NCI-H1436 treated with DMSO at 0.1 percent for 48 hours (cell line): ENCODE measurements around the gene GGCX.
"Not testable (repeated sequence)": the region's sequence is repeated elsewhere in the genome, so short reads cannot be mapped to it uniquely, and the experiment has no call there.

Source experiments
- DNase-seq: peaks from one replicate; lab custom pipeline; 2025; lab: John Stamatoyannopoulos, UW

Gene GGCX

GRCh38 chr2:85575739-85576138, 14.4 kb upstream of the GGCX start:
- DNase-seq: no peak

DNA sequence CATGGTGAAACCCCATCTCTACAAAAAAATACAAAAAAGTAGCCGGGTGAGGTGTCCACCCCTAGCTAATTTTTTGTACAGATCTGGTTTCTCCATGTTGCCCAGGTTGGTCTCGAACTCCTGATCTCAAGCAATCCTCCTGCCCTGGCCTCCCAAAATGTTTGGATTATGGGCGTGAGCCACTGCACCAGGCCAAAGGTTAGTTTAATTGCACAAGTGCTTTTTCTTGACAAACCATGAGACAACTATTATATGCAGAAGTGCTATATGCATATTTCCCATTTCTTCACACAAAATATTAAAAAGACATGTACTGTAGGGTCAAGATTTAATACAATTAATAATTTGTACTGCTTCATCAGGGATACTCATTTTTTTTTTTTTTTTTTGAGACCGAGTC, 5.0 kb upstream of the GGCX start:
- no peak for DNase-seq

DNA sequence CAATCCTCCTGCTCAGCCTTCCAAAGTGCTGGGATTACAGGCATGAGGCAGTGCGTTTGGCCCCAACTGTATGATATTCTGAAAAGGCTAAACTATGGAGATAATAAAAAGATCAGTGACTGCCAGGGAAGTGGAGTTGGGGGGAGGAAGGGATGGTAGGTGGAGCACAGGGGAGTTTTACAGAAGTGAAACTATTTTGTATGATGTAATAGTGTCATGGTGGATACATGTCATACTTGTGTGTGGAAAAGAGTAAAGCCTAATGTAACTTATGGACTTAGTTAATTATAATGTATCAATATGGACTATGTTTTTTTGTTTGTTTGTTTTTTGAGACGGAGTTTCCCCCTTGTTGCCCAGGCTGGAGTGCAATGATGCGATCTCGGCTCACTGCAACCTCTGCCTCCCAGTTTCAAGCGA, 2.9 kb upstream of the GGCX start:
- no peak for DNase-seq

GRCh38 chr2:85560812-85561279, 447 bp downstream of the GGCX start:
- DNase-seq: no peak

GRCh38 chr2:85560403-85560726, 928 bp downstream of the GGCX start:
- not testable (repeated sequence) for DNase-seq

DNA sequence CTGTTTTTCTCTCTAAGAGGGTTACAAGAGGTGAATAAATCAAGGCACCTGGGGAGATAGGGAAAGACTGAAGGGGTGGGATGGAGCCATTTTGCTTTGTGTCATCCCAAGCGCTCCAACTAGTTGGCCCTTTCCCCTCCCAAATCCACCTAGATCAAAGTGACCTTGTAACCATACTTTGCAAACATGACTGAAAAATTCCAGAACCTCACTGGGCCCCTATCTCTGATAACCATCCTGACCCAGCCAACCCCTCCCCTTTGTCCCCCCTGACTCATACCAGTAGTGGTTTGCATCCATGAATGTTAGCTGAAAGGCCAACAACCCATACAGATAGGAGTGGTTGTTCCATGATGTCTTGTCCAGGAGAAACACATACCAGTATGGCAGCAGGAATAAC, 3.1 kb downstream of the GGCX start:
- no peak for DNase-seq

GRCh38 chr2:85557130-85557529, 4.2 kb downstream of the GGCX start:
- DNase-seq: no peak

DNA sequence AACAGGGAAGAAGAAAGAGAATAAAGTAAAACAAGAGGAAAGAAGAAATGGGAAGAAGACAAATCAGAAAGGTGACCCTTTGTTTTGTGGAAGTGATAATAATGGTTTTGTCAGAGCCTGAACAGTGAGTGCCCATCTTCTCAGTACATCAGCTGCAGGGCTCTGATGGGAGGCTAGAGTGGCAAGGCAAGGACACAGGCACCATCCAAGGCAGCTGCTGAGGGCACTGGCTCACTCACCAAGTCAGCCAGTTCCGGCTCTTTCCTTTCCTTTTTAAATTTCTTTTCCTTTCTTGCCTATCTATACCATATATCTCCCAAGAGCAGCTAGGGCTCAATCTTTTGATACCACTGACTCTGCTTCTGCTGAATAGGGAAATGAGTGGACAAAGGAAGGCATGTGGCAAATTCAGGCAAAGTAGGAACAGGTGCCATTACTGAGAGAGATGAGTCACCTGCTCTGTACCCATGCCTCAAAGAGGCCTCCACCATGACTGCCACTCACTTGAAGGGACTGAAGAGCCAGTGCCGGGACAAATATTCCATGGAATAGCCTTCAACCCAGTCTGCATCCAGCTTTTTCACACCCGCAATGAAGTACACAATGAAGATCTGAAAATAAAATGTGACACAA, 6.2 kb downstream of the GGCX start:
- DNase-seq: no peak

GRCh38 chr2:85553184-85553583, 8.1 kb downstream of the GGCX start:
- no peak for DNase-seq

DNA sequence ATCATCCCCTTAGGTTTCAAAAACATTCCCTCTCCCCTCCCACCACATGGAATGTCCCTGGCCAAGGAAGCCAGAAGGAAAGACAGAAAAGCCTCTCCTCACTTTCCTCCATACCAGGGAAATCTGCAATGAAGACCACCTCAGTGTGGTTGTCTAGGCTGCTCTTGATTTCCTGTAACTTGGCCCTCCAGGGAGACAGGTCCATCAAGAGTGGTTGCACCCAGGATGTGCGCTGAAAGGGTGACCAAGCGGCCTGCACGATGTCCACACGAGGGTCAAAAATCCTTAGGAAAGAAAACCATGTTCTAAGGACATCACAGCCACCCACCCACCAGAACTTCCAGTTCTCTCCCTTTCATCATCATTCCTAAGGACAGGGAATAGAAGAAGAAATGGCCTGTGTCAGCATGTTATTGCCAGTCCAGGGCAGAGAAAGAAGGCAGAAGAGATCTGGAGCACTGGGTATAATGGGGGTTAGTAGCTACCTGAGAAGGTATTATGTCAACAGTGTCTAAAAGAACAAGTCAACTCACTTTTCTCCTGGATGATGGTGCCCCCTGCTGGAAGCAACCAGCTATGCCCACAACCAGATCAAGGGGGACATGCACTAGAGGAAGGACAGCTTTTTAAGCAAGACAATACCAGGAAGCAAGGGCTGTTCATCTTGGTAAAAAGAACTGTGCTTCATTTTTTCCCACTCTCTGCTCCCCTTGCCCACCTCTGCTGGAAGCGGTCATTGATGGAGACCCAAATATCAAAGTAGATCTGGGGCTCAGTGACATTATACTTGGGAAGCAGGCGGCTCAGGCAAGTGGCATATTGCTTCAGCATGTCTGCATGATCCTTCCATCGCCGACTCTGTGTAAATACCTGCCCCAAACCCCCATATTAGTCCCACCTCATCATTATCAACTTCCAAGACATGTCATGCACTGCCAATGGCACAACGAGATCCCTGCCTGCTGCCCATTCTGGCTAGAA, 9.3 kb downstream of the GGCX start:
- DNase-seq: peak; percentile 21

- no peak for DNase-seq
These were observed 10.8 kb downstream of the GGCX start for GRCh38 chr2:85550486-85550885.

DNA sequence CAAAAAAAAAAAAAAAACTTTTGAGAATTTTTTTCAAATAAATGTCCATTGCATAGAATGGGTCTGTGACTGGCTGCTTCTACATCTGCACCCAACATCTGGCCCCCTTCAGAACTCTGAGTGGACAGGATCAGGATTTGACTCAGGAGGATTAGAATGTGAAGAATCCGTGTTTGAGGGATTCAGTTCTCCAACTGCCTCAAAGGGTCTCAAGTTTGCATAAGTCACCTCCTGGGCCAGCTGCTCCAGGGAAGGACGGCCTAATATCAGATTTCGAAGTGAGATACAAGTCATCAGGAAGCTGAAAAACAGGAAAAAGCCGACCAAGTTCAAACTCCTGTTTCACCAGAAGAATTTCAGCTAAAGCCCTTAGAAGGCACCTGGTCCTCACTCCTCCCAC, 11.5 kb downstream of the GGCX start:
- DNase-seq: no peak

DNA sequence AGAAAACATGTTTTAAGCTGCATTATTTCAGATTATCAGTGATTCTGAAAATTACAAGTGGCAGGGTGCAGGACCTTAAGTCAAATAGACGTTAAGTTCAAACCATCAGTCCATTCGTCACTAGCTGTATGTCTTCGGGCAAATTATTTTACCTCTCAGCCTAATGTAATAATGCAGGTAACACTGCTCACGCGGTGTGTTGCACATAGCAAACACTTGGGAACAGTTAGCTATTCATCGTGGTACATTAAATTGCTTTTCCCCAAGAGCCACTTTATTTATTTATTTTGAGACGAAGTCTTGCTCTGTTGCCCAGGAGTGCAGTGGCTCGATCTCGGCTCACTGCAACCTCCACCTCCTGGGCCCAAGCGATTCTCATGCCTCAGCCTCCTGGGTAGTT, 12.2 kb downstream of the GGCX start:
- no peak for DNase-seq

GRCh38 chr2:85548608-85548900, 12.7 kb downstream of the GGCX start:
- no peak for DNase-seq

DNA sequence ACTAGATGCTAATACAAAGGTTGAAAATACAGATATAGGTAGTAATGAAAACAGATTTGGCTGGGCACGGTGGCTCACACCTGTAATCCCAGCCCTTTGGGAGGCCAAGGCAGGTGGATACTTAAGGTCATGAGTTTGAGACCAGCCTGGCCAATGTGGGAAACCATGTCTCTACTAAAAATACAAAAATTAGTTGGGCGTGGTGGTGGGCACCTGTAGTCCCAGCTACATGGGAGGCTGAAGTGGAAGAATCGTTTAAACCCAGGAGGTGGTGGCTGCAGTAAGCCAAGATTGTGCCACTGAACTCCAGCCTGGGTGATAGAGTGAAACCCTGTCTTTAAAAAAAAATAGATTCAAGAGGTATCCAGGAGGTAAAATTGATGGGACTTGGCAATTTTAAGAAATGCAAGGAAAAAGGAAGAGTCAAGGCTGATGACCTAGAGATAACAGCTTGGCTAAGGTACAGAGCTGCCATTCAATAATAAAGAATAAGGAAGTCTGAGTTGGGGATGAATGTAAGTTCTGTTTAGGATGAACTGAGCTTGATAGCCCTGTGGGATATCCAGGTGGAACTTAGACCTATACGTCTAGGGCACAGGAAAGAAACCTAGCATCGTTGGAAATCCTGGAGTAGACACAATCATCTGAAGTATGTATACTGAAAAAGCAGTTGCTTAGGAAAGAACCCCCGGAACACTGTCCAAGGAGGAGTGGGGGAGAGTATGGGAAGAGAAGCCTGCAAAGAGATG, 13.3 kb downstream of the GGCX start:
- no peak for DNase-seq

- no peak for DNase-seq
These were observed 14.0 kb downstream of the GGCX start for GRCh38 chr2:85547089-85547858.

DNA sequence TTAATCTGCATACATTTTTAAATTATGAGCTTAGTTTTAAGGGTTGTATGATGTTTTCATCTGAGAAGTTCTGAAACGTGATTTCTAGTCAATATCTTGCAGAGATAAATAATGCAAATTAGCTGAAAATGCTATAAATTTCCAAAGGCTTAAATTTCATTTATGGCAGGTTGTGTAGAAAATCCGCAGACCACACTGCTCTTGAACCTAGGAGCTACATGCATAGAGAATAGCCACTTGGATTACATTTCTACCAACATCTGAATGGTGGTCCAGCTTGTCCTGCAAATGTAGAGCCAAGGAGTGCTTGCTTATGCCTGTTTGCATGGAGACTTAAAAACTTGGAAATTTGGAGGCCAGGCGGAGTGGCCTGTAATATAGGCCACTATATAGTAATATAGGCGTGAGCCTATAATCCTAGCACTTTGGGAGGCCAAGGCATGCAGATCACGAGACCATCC, 15.5 kb downstream of the GGCX start:
- no peak for DNase-seq

- DNase-seq: not testable (repeated sequence)
These were observed 16.1 kb downstream of the GGCX start for GRCh38 chr2:85544915-85545779.

- DNase-seq: peak; percentile 74
These were observed 17.0 kb downstream of the GGCX start for GRCh38 chr2:85544254-85544691.

- no peak for DNase-seq
These were observed 18.5 kb downstream of the GGCX start for GRCh38 chr2:85542777-85543176.
